ENCODE results near the gene HOXB3. TPM values are rescaled to one million over a fixed set of nuclear protein-coding genes. Genes with fewer than 3 reads are reported as not detected.

HOXB3 gene
- total RNA-seq, 6 donors from 2014 or later, result 2.9 to 12.6 (median 7.9) TPM

GRCh38 chr17:48634493-48635208 is 44.6 kb upstream of the HOXB3 start:
- Histone ChIP-seq H3K4me3 (no peak overlapping the region), H3K9me3 (no peaks in the 10 kb centered on the region), H3K4me1 (peaks cover 3 to 10% (median 5%) of the 10 kb centered on the region in 4 donors), H3K27me3 (peaks cover 0 to 82% (median 49%) of the 10 kb centered on the region in 4 donors), H3K36me3 (no peaks in the 10 kb centered on the region), H3K27ac (no peak overlapping the region)
- WGBS, 2 donors, result 29 to 31% methylated on average over 20 of the region's 20 CpGs
- no peak for DNase-seq
- TF ChIP-seq POLR2AphosphoS5 (IDR thresholded peaks at IDR 0.05) (no peak), EP300 (IDR thresholded peaks at IDR 0.05) (no peak), POLR2A (IDR thresholded peaks at IDR 0.05) (no peak)
- no peak for ATAC-seq (ENCODE audit: low FRiP score in 2 of 2)

- TF ChIP-seq CTCF (IDR thresholded peaks at IDR 0.05), result no peak
- TF ChIP-seq EP300 (IDR thresholded peaks at IDR 0.05), result no peak
- no peak for TF ChIP-seq POLR2A (IDR thresholded peaks at IDR 0.05)
- no peak for TF ChIP-seq POLR2AphosphoS5 (IDR thresholded peaks at IDR 0.05)
- H3K4me1 ChIP-seq, result peaks cover 3 to 10% (median 5%) of the 10 kb centered on the region in 4 donors
- no peaks in the 10 kb centered on the region for H3K9me3 ChIP-seq
- no peak overlapping the region for H3K27ac ChIP-seq
- H3K4me3 ChIP-seq, result no peak overlapping the region
- H3K27me3 ChIP-seq, result peaks cover 0 to 84% (median 58%) of the 10 kb centered on the region in 4 donors
- ATAC-seq (ENCODE audit: low FRiP score in 2 of 2) (no peak), DNase-seq (peak in 1 of 2 donors; percentile 76)
- no peaks in the 10 kb centered on the region for H3K36me3 ChIP-seq
- WGBS, 2 donors, result 38 to 46% methylated on average over 24 to 34 of the region's 35 CpGs
These were observed 43.2 kb upstream of the HOXB3 start for GRCh38 chr17:48633266-48633677.

GRCh38 chr17:48632579-48633265 is 42.7 kb upstream of the HOXB3 start:
- WGBS, 2 donors, result 42 to 49% methylated on average over 7 of the region's 7 CpGs
- Histone ChIP-seq H3K36me3 (no peaks in the 10 kb centered on the region), H3K9me3 (no peaks in the 10 kb centered on the region), H3K27ac (no peak overlapping the region), H3K4me3 (no peak overlapping the region), H3K27me3 (peaks cover 0 to 88% (median 61%) of the 10 kb centered on the region in 4 donors), H3K4me1 (peaks cover 3 to 10% (median 5%) of the 10 kb centered on the region in 4 donors)
- no peak for ATAC-seq (ENCODE audit: low FRiP score in 2 of 2)
- no peak for DNase-seq
- TF ChIP-seq POLR2A (IDR thresholded peaks at IDR 0.05), result no peak
- TF ChIP-seq EP300 (IDR thresholded peaks at IDR 0.05), result no peak

GRCh38 chr17:48631693-48632578 is 41.9 kb upstream of the HOXB3 start:
- Histone ChIP-seq H3K27ac (no peak overlapping the region), H3K4me1 (peaks cover 3 to 13% (median 6%) of the 10 kb centered on the region in 4 donors), H3K36me3 (no peaks in the 10 kb centered on the region), H3K9me3 (no peaks in the 10 kb centered on the region), H3K27me3 (peaks cover 0 to 88% (median 64%) of the 10 kb centered on the region in 4 donors), H3K4me3 (no peak overlapping the region)
- DNase-seq (no peak), ATAC-seq (ENCODE audit: low FRiP score in 2 of 2) (peak in 1 of 2 donors; percentile 5)
- TF ChIP-seq EP300 (IDR thresholded peaks at IDR 0.05) (no peak), POLR2AphosphoS5 (IDR thresholded peaks at IDR 0.05) (no peak), CTCF (IDR thresholded peaks at IDR 0.05) (no peak), POLR2A (IDR thresholded peaks at IDR 0.05) (no peak)
- WGBS, 2 donors, result 27 to 32% methylated on average over 6 to 7 of the region's 7 CpGs

- TF ChIP-seq CTCF (IDR thresholded peaks at IDR 0.05) (no peak), POLR2AphosphoS5 (IDR thresholded peaks at IDR 0.05) (no peak), POLR2A (IDR thresholded peaks at IDR 0.05) (no peak), EP300 (IDR thresholded peaks at IDR 0.05) (no peak)
- no peaks in the 10 kb centered on the region for H3K36me3 ChIP-seq
- 40 to 44% methylated on average over 15 of the region's 15 CpGs for WGBS, 2 donors
- DNase-seq (no peak), ATAC-seq (ENCODE audit: low FRiP score in 2 of 2) (no peak)
- no peaks in the 10 kb centered on the region for H3K9me3 ChIP-seq
- peaks cover 8 to 16% (median 15%) of the 10 kb centered on the region in 4 donors for H3K4me1 ChIP-seq
- no peak overlapping the region for H3K27ac ChIP-seq
- no peak overlapping the region for H3K4me3 ChIP-seq
- peaks cover 3 to 88% (median 67%) of the 10 kb centered on the region in 4 donors for H3K27me3 ChIP-seq
These were observed 41.1 kb upstream of the HOXB3 start for GRCh38 chr17:48630925-48631692.

Measured in upper lobe of left lung (tissue), 6 donors.